SK-N-MC (cell line): ENCODE results near the gene RACGAP1.

ENCODE experiments used
- EZH2 ChIP-seq: fragments of 200-600 bp; sonication (generic); IDR thresholded peaks from one replicate; pipeline ENCODE4 v1.6.1; 2017; ENCODE audit warnings: antibody characterized with exemption
- FOXP2 ChIP-seq: optimal IDR thresholded peaks from 2 replicates; pipeline ENCODE3; 2011; ENCODE audit warnings: mild to moderate bottlenecking, moderate library complexity; ENCODE audit not compliant: insufficient read depth; ENCODE audit errors: extremely low read length, control extremely low read depth
- POLR2AphosphoS5 ChIP-seq: IDR thresholded peaks from 2 replicates; pipeline ENCODE4 v1.6.1; 2012; ENCODE audit warnings: mild to moderate bottlenecking, low read depth, low read length, borderline replicate concordance

GRCh38 chr12:50066402-50066801, 41.1 kb upstream of the RACGAP1 start:
- no peak for TF ChIP-seq POLR2AphosphoS5
- TF ChIP-seq EZH2 = no peak
- no peak for TF ChIP-seq FOXP2
